Measurements from ENCODE around the gene C16orf92.
A peak's percentile ranks its signal among the peaks of the same experiment; 100 is the strongest.

C16orf92 gene

GRCh38 chr16:30051518-30051917 is 28.5 kb downstream of the C16orf92 start:
- TF ChIP-seq EZH2 (IDR thresholded peaks at IDR 0.05; ENCODE audit: borderline replicate concordance, low read depth, low read length, severe bottlenecking) (no peak), CTCF (IDR thresholded peaks at IDR 0.05; ENCODE audit: borderline replicate concordance, extremely low read depth, low read length, poor library complexity, severe bottlenecking) (no peak)
- H3K9ac ChIP-seq (ENCODE audit: low read depth, low read length): peak overlapping the region; percentile 83
- no peaks in the 10 kb centered on the region for H3K27me3 ChIP-seq (ENCODE audit: insufficient read depth, low read length, poor library complexity)
- peak overlapping the region; percentile 97 for H3K4me2 ChIP-seq (ENCODE audit: insufficient read depth, low read length)
- no peaks in the 10 kb centered on the region; the same call in 1 of the 2 replicates for H3K36me3 ChIP-seq (ENCODE audit: insufficient read depth, low read length)
- peaks cover 32% of the 10 kb centered on the region for H3K4me1 ChIP-seq (ENCODE audit: insufficient read depth, low read length)
- DNase-seq (no peak), ATAC-seq (ENCODE audit: insufficient read depth, low read depth) (no peak)
- H3K27ac ChIP-seq (ENCODE audit: low read length): peak overlapping the region; percentile 51
- H3K9me3 ChIP-seq (ENCODE audit: insufficient read depth, low read length, severe bottlenecking): no peaks in the 10 kb centered on the region
- no peak overlapping the region for H2AFZ ChIP-seq (ENCODE audit: low read depth, low read length)
- H4K20me1 ChIP-seq (ENCODE audit: insufficient read depth, low read length): no peaks in the 10 kb centered on the region
- peaks cover 18% of the 10 kb centered on the region for H3K79me2 ChIP-seq (ENCODE audit: insufficient read depth, low read length)
- H3K4me3 ChIP-seq (ENCODE audit: low read depth in 1 of 2, low read length in 2 of 2): peak overlapping the region in 1 of 2 experiments; percentile 87; a peak in 2 of 4 replicates

GRCh38 chr16:30052671-30053372 is 29.8 kb downstream of the C16orf92 start:
- H3K27me3 ChIP-seq (ENCODE audit: insufficient read depth, low read length, poor library complexity): no peaks in the 10 kb centered on the region
- H3K4me3 ChIP-seq (ENCODE audit: low read depth in 1 of 2, low read length in 2 of 2): peak overlapping the region; percentile 81 to 87
- H4K20me1 ChIP-seq (ENCODE audit: insufficient read depth, low read length): no peaks in the 10 kb centered on the region
- H3K36me3 ChIP-seq (ENCODE audit: insufficient read depth, low read length): no peaks in the 10 kb centered on the region; the same call in 1 of the 2 replicates
- ATAC-seq (ENCODE audit: insufficient read depth, low read depth) (peak; percentile 84), DNase-seq (peak; percentile 93)
- no peaks in the 10 kb centered on the region for H3K9me3 ChIP-seq (ENCODE audit: insufficient read depth, low read length, severe bottlenecking)
- H3K4me1 ChIP-seq (ENCODE audit: insufficient read depth, low read length): peaks cover 32% of the 10 kb centered on the region
- H3K9ac ChIP-seq (ENCODE audit: low read depth, low read length): peak overlapping the region; percentile 83
- peaks cover 18% of the 10 kb centered on the region for H3K79me2 ChIP-seq (ENCODE audit: insufficient read depth, low read length)
- H3K4me2 ChIP-seq (ENCODE audit: insufficient read depth, low read length): peak overlapping the region; percentile 97
- TF ChIP-seq EZH2 (IDR thresholded peaks at IDR 0.05; ENCODE audit: borderline replicate concordance, low read depth, low read length, severe bottlenecking) (no peak), CTCF (IDR thresholded peaks at IDR 0.05; ENCODE audit: borderline replicate concordance, extremely low read depth, low read length, poor library complexity, severe bottlenecking) (no peak)
- peak overlapping the region; percentile 85 for H3K27ac ChIP-seq (ENCODE audit: low read length)
- peak overlapping the region; percentile 92 for H2AFZ ChIP-seq (ENCODE audit: low read depth, low read length)

- peak; percentile 26 for ATAC-seq (ENCODE audit: insufficient read depth, low read depth)
- H3K9ac ChIP-seq (ENCODE audit: low read depth, low read length): peak overlapping the region; percentile 83
- H3K27me3 ChIP-seq (ENCODE audit: insufficient read depth, low read length, poor library complexity): no peaks in the 10 kb centered on the region
- peak overlapping the region; percentile 92 for H2AFZ ChIP-seq (ENCODE audit: low read depth, low read length)
- H3K4me2 ChIP-seq (ENCODE audit: insufficient read depth, low read length): peak overlapping the region; percentile 97
- DNase-seq: no peak
- H3K4me1 ChIP-seq (ENCODE audit: insufficient read depth, low read length): peaks cover 32% of the 10 kb centered on the region
- peak overlapping the region; percentile 85 for H3K27ac ChIP-seq (ENCODE audit: low read length)
- no peaks in the 10 kb centered on the region for H4K20me1 ChIP-seq (ENCODE audit: insufficient read depth, low read length)
- peak overlapping the region; percentile 81 to 87 for H3K4me3 ChIP-seq (ENCODE audit: low read depth in 1 of 2, low read length in 2 of 2)
- H3K36me3 ChIP-seq (ENCODE audit: insufficient read depth, low read length): no peaks in the 10 kb centered on the region; the same call in 1 of the 2 replicates
- peaks cover 18% of the 10 kb centered on the region for H3K79me2 ChIP-seq (ENCODE audit: insufficient read depth, low read length)
- H3K9me3 ChIP-seq (ENCODE audit: insufficient read depth, low read length, severe bottlenecking): no peaks in the 10 kb centered on the region
- TF ChIP-seq CTCF (IDR thresholded peaks at IDR 0.05; ENCODE audit: borderline replicate concordance, extremely low read depth, low read length, poor library complexity, severe bottlenecking) (no peak), EZH2 (IDR thresholded peaks at IDR 0.05; ENCODE audit: borderline replicate concordance, low read depth, low read length, severe bottlenecking) (no peak)
Observed at GRCh38 chr16:30053376-30054015, 30.5 kb downstream of the C16orf92 start.

Data from DND-41 (cell line).